Body of pancreas (tissue), 4 donors: ENCODE results near the gene MAP4K3. TPM values are rescaled to one million over a fixed set of nuclear protein-coding genes. Genes with fewer than 3 reads are reported as not detected.
"Not testable (repeated sequence)": the region's sequence is repeated elsewhere in the genome, so short reads cannot be mapped to it uniquely, and the experiment has no call there.

ENCODE experiments used
- ATAC-seq: fragments of 150-250 bp; one replicate; pipeline ENCODE4 v1.9.1; 2016
- DNase-seq, 4 donors: peaks; one replicate each; pipeline ENCODE4 v3.0.0-alpha.2; 2019
- H3K27ac ChIP-seq, 4 donors: fragments of 200-600 bp; sonication (generic); 1 replicate in 3 of 4; 2 replicates in 1 of 4; pipeline versions ENCODE4 v1.5.1 to v1.6.1; 2016 to 2019; ENCODE audit warnings: mild to moderate bottlenecking in 1 of 4, mixed read lengths in 1 of 4, moderate library complexity in 1 of 4
- H3K27me3 ChIP-seq, 2 donors: fragments of 200-600 bp; sonication (generic); one replicate each; pipeline ENCODE4 v1.6.0; 2016; ENCODE audit warnings: mild to moderate bottlenecking in 1 of 2
- H3K36me3 ChIP-seq, 2 donors: fragments of 200-600 bp; sonication (generic); replicated peaks in 1 of 2; 2 replicates each; pipeline ENCODE4 v1.5.1; 2016; ENCODE audit warnings: low read depth in 2 of 2; ENCODE audit not compliant: insufficient read depth in 1 of 2
- H3K4me1 ChIP-seq: fragments of 200-600 bp; sonication (generic); one replicate; pipeline ENCODE4 v1.6.0; 2016
- H3K4me3 ChIP-seq, 2 donors: fragments of 200-600 bp; sonication (generic); 1 replicate in 1 of 2; 2 replicates in 1 of 2; pipeline ENCODE4 v1.5.1; 2016 to 2019
- H3K9me3 ChIP-seq, 3 donors: fragments of 200-600 bp; sonication (generic); 1 replicate in 2 of 3; 2 replicates in 1 of 3; pipeline ENCODE4 v1.5.1; 2016
- POLR2A ChIP-seq, 3 donors: fragments of 450-650 bp; IDR thresholded peaks; one replicate each; pipeline ENCODE4 v1.6.1; 2016; ENCODE audit warnings: antibody characterized with exemption in 3 of 3, mild to moderate bottlenecking in 2 of 3
- WGBS, 2 donors: methylation state at CpG; one replicate each; pipeline ENCODE4 v1.1.5; 2017; 5-methylcytosine and 5-hydroxymethylcytosine counted together
- intact Hi-C: fragments of 100-400 bp; cut with DNase I; formaldehyde crosslinking; loops from one replicate; pipeline ENCODE4 v1.15.1; 2023
- total RNA-seq, 2 donors: library from RNA; depleted of rRNA; stranded (reverse); fragments of >200 nt; gene quantifications; one replicate each; pipeline ENCODE4 v1.1.0, GENCODE V29; 2016
- TF ChIP-seq, protein P1 (sequence below), 7 experiments: fragments of 450-650 bp in 4 of 7; fragments of 200-600 bp in 3 of 7; sonication (generic) in 3 of 7; IDR thresholded peaks; one replicate each; pipeline ENCODE4 v1.5.1; 2016 to 2019; ENCODE audit warnings: antibody characterized with exemption in 7 of 7

Gene MAP4K3
- total RNA-seq, 2 donors from 2014 or later: 50.6 to 54.4 TPM

DNA sequence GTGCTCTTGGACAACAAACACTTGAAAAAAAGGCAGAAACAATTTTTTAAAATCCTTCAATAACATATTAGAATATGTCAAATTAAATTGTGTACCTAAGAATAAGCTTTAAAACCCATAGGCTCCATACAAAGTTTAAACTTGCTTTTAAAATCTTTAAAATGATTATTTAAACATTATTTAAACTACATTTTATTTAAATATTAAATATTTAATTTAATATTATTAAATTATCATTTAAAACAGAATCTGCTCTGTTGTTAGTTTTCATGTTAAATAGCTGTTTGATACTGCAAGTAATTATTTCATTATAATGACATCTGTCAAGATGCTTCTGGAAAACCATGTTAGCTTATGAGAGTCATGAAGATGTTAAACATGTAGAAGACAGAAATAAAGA, 75.6 kb downstream of the MAP4K3 start:
- DNase-seq (no peak), ATAC-seq (no peak)
- Histone ChIP-seq H3K27ac (no peak overlapping the region), H3K27me3 (no peaks in the 10 kb centered on the region), H3K4me3 (no peak overlapping the region), H3K9me3 (peaks cover 0 to 20% (median 0%) of the 10 kb centered on the region in 3 donors), H3K36me3 (no peaks in the 10 kb centered on the region), H3K4me1 (no peaks in the 10 kb centered on the region)
- intact Hi-C loops: no loop called here
- TF ChIP-seq, protein P1, sequence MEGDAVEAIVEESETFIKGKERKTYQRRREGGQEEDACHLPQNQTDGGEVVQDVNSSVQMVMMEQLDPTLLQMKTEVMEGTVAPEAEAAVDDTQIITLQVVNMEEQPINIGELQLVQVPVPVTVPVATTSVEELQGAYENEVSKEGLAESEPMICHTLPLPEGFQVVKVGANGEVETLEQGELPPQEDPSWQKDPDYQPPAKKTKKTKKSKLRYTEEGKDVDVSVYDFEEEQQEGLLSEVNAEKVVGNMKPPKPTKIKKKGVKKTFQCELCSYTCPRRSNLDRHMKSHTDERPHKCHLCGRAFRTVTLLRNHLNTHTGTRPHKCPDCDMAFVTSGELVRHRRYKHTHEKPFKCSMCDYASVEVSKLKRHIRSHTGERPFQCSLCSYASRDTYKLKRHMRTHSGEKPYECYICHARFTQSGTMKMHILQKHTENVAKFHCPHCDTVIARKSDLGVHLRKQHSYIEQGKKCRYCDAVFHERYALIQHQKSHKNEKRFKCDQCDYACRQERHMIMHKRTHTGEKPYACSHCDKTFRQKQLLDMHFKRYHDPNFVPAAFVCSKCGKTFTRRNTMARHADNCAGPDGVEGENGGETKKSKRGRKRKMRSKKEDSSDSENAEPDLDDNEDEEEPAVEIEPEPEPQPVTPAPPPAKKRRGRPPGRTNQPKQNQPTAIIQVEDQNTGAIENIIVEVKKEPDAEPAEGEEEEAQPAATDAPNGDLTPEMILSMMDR (IDR thresholded peaks at IDR 0.05): no peak

DNA sequence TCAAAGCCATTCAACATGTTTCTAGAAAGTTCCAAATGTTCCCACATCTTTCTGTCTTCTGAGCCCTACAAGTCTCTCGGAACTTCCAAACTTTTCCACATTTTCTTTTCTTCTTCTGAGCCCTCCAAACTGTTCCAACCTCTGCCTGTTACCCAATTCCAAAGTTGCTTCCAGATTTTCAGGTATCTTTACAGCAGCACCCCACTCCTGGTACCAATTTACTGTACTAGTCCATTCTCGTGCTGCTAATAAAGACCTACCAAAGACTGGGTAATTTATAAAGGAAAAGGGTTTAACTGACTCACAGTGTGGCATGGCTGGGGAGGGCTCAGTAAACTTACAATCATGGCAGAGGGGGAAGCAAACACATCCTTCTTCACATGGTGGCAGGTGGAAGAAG, 76.7 kb downstream of the MAP4K3 start:
- ATAC-seq, H3K4me1 ChIP-seq, intact Hi-C loops, H3K4me3 ChIP-seq, H3K36me3 ChIP-seq, DNase-seq, H3K27ac ChIP-seq, H3K27me3 ChIP-seq: not testable (repeated sequence)
- 96 to 98% methylated on average over 2 of the region's 2 CpGs for WGBS, 2 donors
- H3K9me3 ChIP-seq: peaks cover 0 to 20% (median 0%) of the 10 kb centered on the region in 3 donors

DNA sequence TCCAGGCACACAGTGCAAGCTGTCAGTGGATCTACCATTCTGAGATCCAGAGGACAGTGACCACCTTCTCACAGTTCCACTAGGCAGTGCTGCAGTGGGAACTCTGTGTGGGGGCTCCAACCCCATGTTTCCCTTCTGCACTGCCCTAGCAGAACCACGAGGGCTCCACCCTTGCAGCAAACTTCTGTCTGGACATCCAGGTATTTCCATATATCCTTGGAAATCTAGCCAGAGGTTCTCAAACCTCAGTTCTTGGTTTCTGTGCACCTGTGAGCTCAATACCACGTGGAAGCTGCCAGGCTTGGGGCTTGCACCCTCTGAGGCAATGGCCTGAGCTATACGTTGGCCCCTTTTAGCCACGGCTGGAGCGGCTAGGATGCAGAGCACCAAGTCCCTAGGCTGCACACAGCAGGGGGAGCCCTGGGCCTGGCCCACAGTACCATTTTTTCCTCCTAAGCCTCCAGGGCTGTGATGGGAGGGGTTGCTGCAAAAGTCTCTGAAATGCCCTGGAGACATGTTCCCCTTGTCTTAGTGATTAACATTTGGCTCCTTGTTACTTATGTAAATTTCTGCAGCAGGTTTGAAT, 77.5 kb downstream of the MAP4K3 start:
- Histone ChIP-seq H3K36me3 (no peaks in the 10 kb centered on the region), H3K9me3 (peaks cover 0 to 20% (median 0%) of the 10 kb centered on the region in 3 donors), H3K27me3 (no peaks in the 10 kb centered on the region), H3K4me3 (no peak overlapping the region), H3K27ac (no peak overlapping the region), H3K4me1 (no peaks in the 10 kb centered on the region)
- intact Hi-C loops: no loop called here
- WGBS, 2 donors: 97 to 100% methylated on average over 1 to 5 of the region's 5 CpGs
- TF ChIP-seq POLR2A (IDR thresholded peaks at IDR 0.05): no peak
- TF ChIP-seq, protein P1 (IDR thresholded peaks at IDR 0.05): no peak
- ATAC-seq: no peak
- no peak for DNase-seq

DNA sequence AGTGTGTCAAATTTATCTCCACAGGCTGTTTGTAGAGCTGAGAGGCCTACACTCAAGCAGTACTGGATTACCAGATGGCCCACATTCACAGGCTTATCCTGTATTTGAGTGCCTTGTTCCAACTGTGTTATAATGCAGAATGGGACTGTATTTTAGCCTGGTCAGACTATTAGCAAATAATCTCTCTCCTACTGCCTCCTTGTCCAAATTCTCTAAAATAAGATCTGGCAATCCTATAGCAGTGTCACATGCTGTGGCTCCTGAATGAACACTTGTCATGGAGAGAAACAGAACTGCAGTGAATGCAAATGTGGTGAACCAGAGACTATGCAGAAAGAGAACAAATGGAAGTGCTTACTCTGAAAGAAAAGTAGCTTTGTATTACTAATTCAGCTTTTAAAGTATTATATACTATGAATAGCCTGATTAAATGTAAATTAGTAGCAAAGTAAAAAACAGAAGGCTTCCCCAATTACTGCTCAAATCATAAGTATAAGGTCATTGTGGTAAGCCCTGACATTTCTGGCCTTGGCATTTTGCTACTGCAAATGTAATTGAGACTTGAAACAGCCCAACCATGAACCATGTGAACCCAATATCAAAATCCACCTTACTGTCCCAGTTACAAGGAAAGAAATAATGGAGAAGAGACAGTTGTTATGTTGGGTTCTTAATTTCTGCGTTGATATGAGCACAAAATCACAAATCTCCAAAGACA, 80.0 kb downstream of the MAP4K3 start:
- Histone ChIP-seq H3K4me3 (no peak overlapping the region), H3K9me3 (peaks cover 0 to 20% (median 0%) of the 10 kb centered on the region in 3 donors), H3K4me1 (no peaks in the 10 kb centered on the region), H3K36me3 (no peaks in the 10 kb centered on the region), H3K27ac (no peak overlapping the region), H3K27me3 (no peaks in the 10 kb centered on the region)
- no peak for ATAC-seq
- no peak for TF ChIP-seq POLR2A (IDR thresholded peaks at IDR 0.05)
- TF ChIP-seq, protein P1 (IDR thresholded peaks at IDR 0.05): no peak
- DNase-seq: no peak
- intact Hi-C loops: no loop called here
- 97 to 100% methylated on average over 1 of the region's 1 CpG for WGBS, 2 donors

DNA sequence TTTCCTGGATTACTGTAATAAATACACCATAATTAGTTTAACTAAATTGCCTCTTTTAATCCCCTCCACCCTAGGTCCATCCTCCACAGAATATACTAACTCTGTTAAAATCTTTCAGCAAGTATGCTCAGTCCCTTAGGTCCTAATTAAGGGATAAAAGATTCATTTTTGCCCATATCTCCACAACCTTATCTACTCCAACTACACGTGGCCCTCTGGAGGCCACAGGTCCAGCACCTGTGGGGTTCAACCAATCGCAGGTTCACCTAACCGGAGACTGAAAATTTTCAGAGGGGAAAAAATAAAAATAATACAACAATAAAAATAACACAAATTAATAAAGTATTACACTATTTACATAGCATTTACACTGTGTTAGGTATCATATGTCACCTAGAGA, 86.4 kb downstream of the MAP4K3 start:
- H3K27ac ChIP-seq: no peak overlapping the region
- WGBS, 2 donors: 67 to 72% methylated on average over 3 of the region's 3 CpGs
- intact Hi-C loops: no loop called here
- DNase-seq (no peak), ATAC-seq (no peak)
- H3K4me3 ChIP-seq: no peak overlapping the region
- no peaks in the 10 kb centered on the region for H3K9me3 ChIP-seq
- H3K4me1 ChIP-seq: no peaks in the 10 kb centered on the region
- H3K27me3 ChIP-seq: no peaks in the 10 kb centered on the region
- TF ChIP-seq, protein P1 (IDR thresholded peaks at IDR 0.05): no peak
- no peak for TF ChIP-seq POLR2A (IDR thresholded peaks at IDR 0.05)
- H3K36me3 ChIP-seq: no peaks in the 10 kb centered on the region
